ENCODE results near the gene NCBP2.

NCBP2 gene

GRCh38 chr3:196932600-196932999 is 9.7 kb downstream of the NCBP2 start:
- no peak for DNase-seq

GRCh38 chr3:196931828-196932587 is 10.3 kb downstream of the NCBP2 start:
- DNase-seq: no peak

- no peak for DNase-seq
Measured at GRCh38 chr3:196931157-196931556, 11.2 kb downstream of the NCBP2 start.

GRCh38 chr3:196927571-196928453 is 14.5 kb downstream of the NCBP2 start:
- no peak for DNase-seq

DNA sequence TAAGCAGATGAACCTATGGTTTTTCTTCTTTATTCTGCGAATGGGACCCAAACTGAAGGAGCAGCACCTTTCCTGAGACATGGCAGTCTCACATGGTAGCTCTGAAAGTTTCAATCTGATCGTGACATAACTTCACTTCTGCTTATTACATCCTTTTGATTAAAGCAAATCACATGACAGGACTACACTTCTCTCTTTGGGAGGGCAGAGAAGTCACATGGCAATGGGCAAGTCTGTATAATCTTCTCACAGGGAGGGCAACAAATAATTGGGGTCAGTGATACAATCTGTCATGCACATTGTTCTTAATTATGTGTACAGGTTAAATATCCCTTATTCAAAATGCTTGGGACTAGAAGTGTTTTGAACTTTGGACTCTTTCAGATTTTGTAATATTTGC is 21.6 kb downstream of the NCBP2 start:
- DNase-seq: no peak

DNA sequence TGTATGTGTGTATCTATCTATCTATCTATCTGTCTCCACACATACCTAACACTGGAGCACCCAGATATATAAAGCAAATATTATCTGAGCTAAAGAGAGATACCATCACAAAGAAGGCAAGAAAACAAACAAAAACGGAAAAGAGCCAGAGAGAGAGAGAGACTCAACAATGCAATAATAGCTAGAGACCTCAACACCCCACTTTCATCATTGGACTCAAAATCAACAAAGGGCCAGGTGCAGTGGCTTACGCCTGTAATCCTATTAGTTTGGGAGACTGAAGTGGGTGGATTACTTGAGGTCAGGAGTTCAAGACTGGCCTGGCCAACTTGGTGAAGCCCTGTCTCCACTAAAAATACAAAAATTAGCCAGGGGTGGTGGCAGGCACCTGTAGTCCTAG is 23.4 kb downstream of the NCBP2 start:
- peak; percentile 41 for DNase-seq

GRCh38 chr3:196916995-196917394 is 25.3 kb downstream of the NCBP2 start:
- no peak for DNase-seq

GRCh38 chr3:196916221-196916620 is 26.1 kb downstream of the NCBP2 start:
- no peak for DNase-seq

DNA sequence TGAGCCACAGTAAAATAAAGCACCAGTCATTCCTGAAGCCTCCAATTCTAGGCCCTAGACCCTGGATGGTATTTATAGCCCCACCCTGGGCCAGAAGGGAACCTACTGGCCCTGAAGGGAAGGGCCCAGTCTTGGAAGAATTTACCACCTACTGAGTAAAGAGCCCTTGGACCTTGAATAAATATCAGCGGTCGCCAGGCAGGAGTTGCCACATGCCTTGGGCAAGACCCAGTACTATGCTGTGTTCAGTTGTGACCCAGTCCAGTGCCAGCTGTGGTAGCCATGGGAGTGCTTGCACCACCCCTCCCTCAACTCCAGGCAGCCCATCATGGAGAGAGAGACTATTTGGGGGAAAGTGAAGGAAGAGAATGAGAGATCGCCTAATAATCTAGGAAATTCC is 27.0 kb downstream of the NCBP2 start:
- DNase-seq: no peak

- DNase-seq: no peak
Measured at GRCh38 chr3:196914866-196915265, 27.5 kb downstream of the NCBP2 start.

DNA sequence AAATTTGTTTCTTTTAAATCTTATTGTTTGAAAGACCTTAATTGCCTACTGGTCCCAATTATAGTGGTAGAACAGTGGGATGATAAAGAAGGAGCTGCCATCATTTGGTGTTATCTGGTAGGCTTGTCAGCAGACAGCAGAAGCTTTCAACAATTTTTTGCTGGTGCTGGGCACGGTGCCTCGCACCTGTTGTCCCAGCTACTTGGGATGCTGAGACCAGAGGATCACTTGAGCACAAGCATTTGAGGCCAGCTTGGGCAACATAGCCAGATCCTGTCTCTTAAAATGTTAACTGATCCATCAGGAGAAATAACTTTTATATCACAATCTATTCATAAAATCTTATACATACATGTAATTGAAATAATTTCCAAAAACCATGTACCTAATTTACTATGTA is 38.6 kb downstream of the NCBP2 start:
- DNase-seq: no peak

DNA sequence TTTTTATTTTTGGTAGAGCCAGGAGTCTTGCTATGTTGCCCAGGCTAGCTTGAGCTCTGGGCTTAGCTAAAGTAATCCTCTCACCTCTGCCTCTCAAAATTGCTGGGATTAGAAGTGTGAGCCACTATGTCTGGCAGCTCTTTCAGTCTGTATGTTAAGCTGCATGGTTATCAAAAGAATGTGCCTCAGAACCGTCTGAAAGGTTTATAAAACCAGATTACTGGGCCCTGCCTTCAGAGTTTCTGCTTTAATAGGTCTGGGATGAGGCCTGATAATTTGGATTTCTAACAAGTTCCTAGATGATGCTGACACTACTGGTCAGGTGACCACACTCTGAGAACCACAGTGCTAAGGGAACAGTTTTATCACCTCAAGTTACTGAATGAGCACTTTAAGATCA is 40.0 kb downstream of the NCBP2 start:
- DNase-seq: no peak

GRCh38 chr3:196901768-196902167 is 40.6 kb downstream of the NCBP2 start:
- DNase-seq: no peak

GRCh38 chr3:196896229-196896628 is 46.1 kb downstream of the NCBP2 start:
- no peak for DNase-seq

GRCh38 chr3:196894557-196895295 is 47.6 kb downstream of the NCBP2 start:
- DNase-seq: no peak

- DNase-seq: no peak
Measured at GRCh38 chr3:196889844-196890708, 52.3 kb downstream of the NCBP2 start.

DNA sequence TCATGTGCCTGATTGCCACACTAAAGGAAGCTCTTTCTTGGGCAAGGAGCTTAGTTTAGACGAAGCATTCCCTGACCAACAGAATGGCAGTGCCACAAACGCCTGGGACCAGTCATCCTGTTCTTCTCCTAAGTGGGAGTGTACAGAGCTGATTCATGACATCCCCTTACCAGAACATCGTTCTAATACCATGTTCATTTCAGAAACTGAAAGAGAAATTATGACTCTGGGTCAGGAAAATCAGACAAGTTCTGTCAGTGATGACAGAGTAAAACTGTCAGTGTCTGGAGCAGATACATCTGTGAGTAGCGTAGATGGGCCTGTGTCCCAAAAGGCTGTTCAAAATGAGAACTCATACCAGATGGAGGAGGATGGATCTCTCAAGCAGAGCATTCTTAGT is 56.2 kb downstream of the NCBP2 start:
- DNase-seq: no peak

All from NCI-H774 (cell line).